ENCODE measurements around the gene GALNTL6. TPM values are rescaled to one million over a fixed set of nuclear protein-coding genes. Genes with fewer than 3 reads are reported as not detected.

GALNTL6 gene
- polyA plus RNA-seq, 4 donors = 0.86 to 2.8 (median 1.1) TPM

- no peak for DNase-seq (ENCODE audit: low read depth in 4 of 4, low spot score in 3 of 4)
These were observed 63.4 kb downstream of the GALNTL6 start for GRCh38 chr4:171876636-171877035.

GRCh38 chr4:171880136-171880535 lies 66.9 kb downstream of the GALNTL6 start:
- no peak for DNase-seq (ENCODE audit: low read depth in 4 of 4, low spot score in 3 of 4)

- no peak for DNase-seq (ENCODE audit: low read depth in 4 of 4, low spot score in 3 of 4)
These were observed 76.5 kb downstream of the GALNTL6 start for GRCh38 chr4:171889681-171890080.

GRCh38 chr4:171891038-171891437 lies 77.8 kb downstream of the GALNTL6 start:
- DNase-seq (ENCODE audit: low read depth in 4 of 4, low spot score in 3 of 4) = no peak

- no peak for DNase-seq (ENCODE audit: low read depth in 4 of 4, low spot score in 3 of 4)
These were observed 83.2 kb downstream of the GALNTL6 start for GRCh38 chr4:171896426-171896825.

GRCh38 chr4:171919314-171919713 lies 106.1 kb downstream of the GALNTL6 start:
- DNase-seq (ENCODE audit: low read depth in 4 of 4, low spot score in 3 of 4) = no peak

GRCh38 chr4:171920901-171921300 lies 107.7 kb downstream of the GALNTL6 start:
- no peak for DNase-seq (ENCODE audit: low read depth in 4 of 4, low spot score in 3 of 4)

- no peak for DNase-seq (ENCODE audit: low read depth in 4 of 4, low spot score in 3 of 4)
These were observed 111.7 kb downstream of the GALNTL6 start for GRCh38 chr4:171924746-171925376.

GRCh38 chr4:171928336-171928735 lies 115.1 kb downstream of the GALNTL6 start:
- no peak for DNase-seq (ENCODE audit: low read depth in 4 of 4, low spot score in 3 of 4)

GRCh38 chr4:171929477-171929876 lies 116.3 kb downstream of the GALNTL6 start:
- no peak for DNase-seq (ENCODE audit: low read depth in 4 of 4, low spot score in 3 of 4)

GRCh38 chr4:171929907-171930306 lies 116.7 kb downstream of the GALNTL6 start:
- no peak for DNase-seq (ENCODE audit: low read depth in 4 of 4, low spot score in 3 of 4)

- no peak for DNase-seq (ENCODE audit: low read depth in 4 of 4, low spot score in 3 of 4)
These were observed 119.0 kb downstream of the GALNTL6 start for GRCh38 chr4:171932238-171932637.

GRCh38 chr4:171940656-171941055 lies 127.5 kb downstream of the GALNTL6 start:
- no peak for DNase-seq (ENCODE audit: low read depth in 4 of 4, low spot score in 3 of 4)

- DNase-seq (ENCODE audit: low read depth in 4 of 4, low spot score in 3 of 4) = no peak
These were observed 134.2 kb downstream of the GALNTL6 start for GRCh38 chr4:171947400-171947799.

GRCh38 chr4:171948038-171948437 lies 134.8 kb downstream of the GALNTL6 start:
- no peak for DNase-seq (ENCODE audit: low read depth in 4 of 4, low spot score in 3 of 4)

GRCh38 chr4:171954650-171955049 lies 141.4 kb downstream of the GALNTL6 start:
- no peak for DNase-seq (ENCODE audit: low read depth in 4 of 4, low spot score in 3 of 4)

- no peak for DNase-seq (ENCODE audit: low read depth in 4 of 4, low spot score in 3 of 4)
These were observed 143.5 kb downstream of the GALNTL6 start for GRCh38 chr4:171956678-171957077.

- no peak for DNase-seq (ENCODE audit: low read depth in 4 of 4, low spot score in 3 of 4)
These were observed 148.9 kb downstream of the GALNTL6 start for GRCh38 chr4:171962110-171962509.

- DNase-seq (ENCODE audit: low read depth in 4 of 4, low spot score in 3 of 4) = no peak
These were observed 153.2 kb downstream of the GALNTL6 start for GRCh38 chr4:171966356-171966755.

- DNase-seq (ENCODE audit: low read depth in 4 of 4, low spot score in 3 of 4) = no peak
These were observed 165.0 kb downstream of the GALNTL6 start for GRCh38 chr4:171978216-171978615.

- no peak for DNase-seq (ENCODE audit: low read depth in 4 of 4, low spot score in 3 of 4)
These were observed 166.3 kb downstream of the GALNTL6 start for GRCh38 chr4:171979461-171979860.

- no peak for DNase-seq (ENCODE audit: low read depth in 4 of 4, low spot score in 3 of 4)
These were observed 168.0 kb downstream of the GALNTL6 start for GRCh38 chr4:171981185-171981584.

All from right renal pelvis (tissue), 4 donors.